ENCODE results near the gene PACS2.

The PACS2 gene

DNA sequence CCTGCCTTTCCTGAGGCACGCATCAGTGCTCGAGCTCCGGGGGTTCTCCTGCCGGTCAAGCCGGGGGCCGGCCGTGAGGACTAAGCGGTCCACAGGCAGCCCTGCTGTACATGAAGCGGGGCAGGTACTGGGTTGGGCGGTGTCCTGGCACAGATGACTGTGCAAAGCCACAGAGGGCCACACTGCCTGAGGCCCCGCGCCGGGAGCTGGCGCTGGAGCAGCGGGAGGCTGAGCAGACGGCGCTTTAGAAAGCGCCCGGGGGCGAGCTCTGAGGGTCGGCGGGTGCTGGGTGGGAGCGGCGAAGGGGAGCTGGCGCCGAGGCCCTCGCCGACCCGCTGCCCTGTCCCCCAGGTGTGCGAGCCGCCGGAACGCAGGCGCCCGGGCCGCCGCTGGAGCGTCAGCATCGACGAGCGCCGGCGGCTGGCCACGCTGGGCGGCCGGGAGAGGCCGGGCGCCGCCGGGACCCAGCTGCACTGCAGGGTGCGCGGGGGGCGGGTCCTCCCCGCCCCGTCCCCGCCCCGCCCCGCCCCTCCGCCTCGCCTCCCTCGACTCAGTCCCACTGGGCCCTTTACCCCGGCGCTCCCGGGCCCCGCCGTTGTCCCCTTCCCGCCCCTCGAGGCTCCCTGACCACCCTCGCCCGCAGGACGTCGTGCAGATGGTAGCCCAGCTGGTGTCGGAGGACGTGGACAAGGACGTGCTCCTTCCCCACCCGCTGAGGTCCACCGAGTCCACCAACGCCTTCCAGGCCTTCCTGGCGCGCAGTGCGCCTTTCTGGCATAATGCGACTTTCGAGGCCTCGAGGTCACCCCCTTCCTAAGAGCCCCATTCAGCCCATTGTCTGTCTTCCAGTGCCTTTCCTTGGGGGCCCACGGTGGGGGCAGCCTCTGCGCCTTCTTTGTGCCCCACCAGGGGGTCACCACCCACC, 96.7 kb downstream of the PACS2 start:
- no peak overlapping the region for H3K9ac ChIP-seq

DNA sequence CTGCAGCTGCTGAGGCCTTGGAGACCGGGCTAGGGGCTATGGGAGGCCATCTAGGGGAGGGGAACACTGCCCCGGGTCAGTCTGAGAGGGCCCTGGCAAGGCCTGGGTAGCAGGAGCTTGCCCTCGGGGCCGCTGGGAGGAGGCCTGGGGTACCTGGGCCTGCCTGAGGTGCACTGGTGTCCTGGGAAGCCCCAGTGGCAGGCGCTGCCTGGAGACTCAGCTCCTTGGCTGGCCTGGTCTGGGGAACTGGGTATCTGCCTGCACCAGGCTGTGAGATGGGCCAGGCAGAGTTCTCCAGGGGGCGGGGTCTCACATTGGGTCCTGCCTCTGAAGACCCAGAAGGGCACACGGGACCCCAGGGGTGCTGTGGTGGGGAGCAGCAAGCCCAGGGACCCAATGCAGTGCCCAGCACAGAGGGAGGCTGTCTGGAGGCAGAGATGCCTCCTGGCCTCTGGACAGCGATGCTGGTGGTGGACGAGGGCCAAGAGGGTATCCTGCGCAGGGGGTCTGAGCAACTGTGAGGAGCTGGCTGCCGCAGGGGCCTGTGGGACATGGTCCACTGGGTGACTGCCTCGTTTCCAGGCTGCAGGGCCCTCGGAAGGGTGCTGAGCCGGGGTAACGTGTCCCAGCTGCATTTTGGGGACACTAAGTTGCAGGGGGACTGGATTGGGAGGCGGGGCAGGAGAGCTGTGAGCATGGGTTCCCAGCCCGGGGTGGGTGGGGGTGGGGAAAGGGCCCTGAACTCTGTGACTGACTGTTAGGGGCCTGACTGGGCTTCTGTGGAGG, 97.6 kb downstream of the PACS2 start:
- Histone ChIP-seq H3K36me3 (ENCODE audit: insufficient read depth) (no peaks in the 10 kb centered on the region), H2AFZ (ENCODE audit: low read depth) (no peak overlapping the region), H3K4me1 (ENCODE audit: low read depth, poor library complexity, severe bottlenecking) (no peaks in the 10 kb centered on the region), H3K27ac (no peak overlapping the region), H3K27me3 (ENCODE audit: insufficient read depth, low read depth) (no peaks in the 10 kb centered on the region), H3K79me2 (ENCODE audit: insufficient read depth, low read depth) (no peaks in the 10 kb centered on the region), H4K20me1 (ENCODE audit: insufficient read depth) (no peaks in the 10 kb centered on the region), H3K4me2 (no peak overlapping the region), H3K4me3 (IDR thresholded peaks at IDR 0.05; ENCODE audit: insufficient read depth, low read depth, low read length) (no peak overlapping the region), H3K9ac (no peak overlapping the region)
- TF ChIP-seq, protein P1, sequence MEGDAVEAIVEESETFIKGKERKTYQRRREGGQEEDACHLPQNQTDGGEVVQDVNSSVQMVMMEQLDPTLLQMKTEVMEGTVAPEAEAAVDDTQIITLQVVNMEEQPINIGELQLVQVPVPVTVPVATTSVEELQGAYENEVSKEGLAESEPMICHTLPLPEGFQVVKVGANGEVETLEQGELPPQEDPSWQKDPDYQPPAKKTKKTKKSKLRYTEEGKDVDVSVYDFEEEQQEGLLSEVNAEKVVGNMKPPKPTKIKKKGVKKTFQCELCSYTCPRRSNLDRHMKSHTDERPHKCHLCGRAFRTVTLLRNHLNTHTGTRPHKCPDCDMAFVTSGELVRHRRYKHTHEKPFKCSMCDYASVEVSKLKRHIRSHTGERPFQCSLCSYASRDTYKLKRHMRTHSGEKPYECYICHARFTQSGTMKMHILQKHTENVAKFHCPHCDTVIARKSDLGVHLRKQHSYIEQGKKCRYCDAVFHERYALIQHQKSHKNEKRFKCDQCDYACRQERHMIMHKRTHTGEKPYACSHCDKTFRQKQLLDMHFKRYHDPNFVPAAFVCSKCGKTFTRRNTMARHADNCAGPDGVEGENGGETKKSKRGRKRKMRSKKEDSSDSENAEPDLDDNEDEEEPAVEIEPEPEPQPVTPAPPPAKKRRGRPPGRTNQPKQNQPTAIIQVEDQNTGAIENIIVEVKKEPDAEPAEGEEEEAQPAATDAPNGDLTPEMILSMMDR (conservative IDR thresholded peaks at IDR 0.05; ENCODE audit: low read depth, low read length): no peak

More for the DNA sequence above, 96.7 kb downstream of the PACS2 start:
- Histone ChIP-seq H3K4me3 (IDR thresholded peaks at IDR 0.05; ENCODE audit: insufficient read depth, low read depth, low read length) (no peak overlapping the region), H3K4me1 (ENCODE audit: low read depth, poor library complexity, severe bottlenecking) (no peaks in the 10 kb centered on the region), H3K4me2 (no peak overlapping the region), H2AFZ (ENCODE audit: low read depth) (no peak overlapping the region), H3K79me2 (ENCODE audit: insufficient read depth, low read depth) (no peaks in the 10 kb centered on the region), H3K27ac (no peak overlapping the region), H4K20me1 (ENCODE audit: insufficient read depth) (no peaks in the 10 kb centered on the region), H3K27me3 (ENCODE audit: insufficient read depth, low read depth) (no peaks in the 10 kb centered on the region), H3K36me3 (ENCODE audit: insufficient read depth) (no peaks in the 10 kb centered on the region)
- TF ChIP-seq, protein P1 (conservative IDR thresholded peaks at IDR 0.05; ENCODE audit: low read depth, low read length): no peak

DNA sequence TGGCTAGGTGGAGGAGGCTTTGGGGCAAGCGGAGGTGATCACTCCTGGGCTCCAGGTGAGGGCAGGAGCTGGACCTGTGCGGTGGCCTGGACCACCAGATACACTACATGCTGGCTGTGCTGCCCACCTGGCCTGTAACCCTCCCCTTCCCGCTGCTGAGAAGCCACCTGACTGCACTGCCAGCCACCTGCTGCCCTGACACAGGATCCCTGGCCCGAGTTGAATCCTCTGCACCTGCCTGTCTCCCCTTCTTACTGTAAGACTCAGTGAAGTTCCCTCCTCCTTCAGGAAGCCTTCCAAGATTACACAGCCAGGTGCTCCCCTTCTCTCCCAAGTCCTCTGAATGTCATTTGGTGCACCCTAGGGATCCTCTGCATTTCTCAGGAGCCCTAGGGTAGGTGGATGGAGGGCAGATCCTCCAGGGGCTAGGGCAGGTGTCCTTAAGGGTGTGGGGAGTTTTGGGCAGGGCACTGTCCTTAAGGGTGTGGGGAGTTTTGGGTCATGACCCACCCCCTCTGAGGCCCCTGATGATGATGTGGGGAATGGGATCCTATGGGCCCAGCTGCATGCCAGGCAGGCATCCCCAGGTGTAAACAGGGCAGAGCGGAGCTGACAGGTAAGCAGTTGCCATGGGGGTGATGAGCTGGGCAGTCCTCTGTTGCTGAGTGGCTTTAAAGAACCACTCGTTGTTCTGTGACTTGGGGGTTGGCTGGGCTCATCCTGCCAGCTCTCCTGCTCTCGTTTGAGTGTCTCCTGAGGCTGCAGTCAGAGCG, 98.4 kb downstream of the PACS2 start:
- H3K27me3 ChIP-seq (ENCODE audit: insufficient read depth, low read depth): no peaks in the 10 kb centered on the region
- TF ChIP-seq, protein P1 (conservative IDR thresholded peaks at IDR 0.05; ENCODE audit: low read depth, low read length): no peak
- H2AFZ ChIP-seq (ENCODE audit: low read depth): no peak overlapping the region
- H3K36me3 ChIP-seq (ENCODE audit: insufficient read depth): no peaks in the 10 kb centered on the region
- H3K9ac ChIP-seq: no peak overlapping the region
- H3K79me2 ChIP-seq (ENCODE audit: insufficient read depth, low read depth): no peaks in the 10 kb centered on the region
- H3K4me2 ChIP-seq: no peak overlapping the region
- no peaks in the 10 kb centered on the region for H4K20me1 ChIP-seq (ENCODE audit: insufficient read depth)
- no peak overlapping the region for H3K4me3 ChIP-seq (IDR thresholded peaks at IDR 0.05; ENCODE audit: insufficient read depth, low read depth, low read length)
- no peaks in the 10 kb centered on the region for H3K4me1 ChIP-seq (ENCODE audit: low read depth, poor library complexity, severe bottlenecking)
- no peak overlapping the region for H3K27ac ChIP-seq

DNA sequence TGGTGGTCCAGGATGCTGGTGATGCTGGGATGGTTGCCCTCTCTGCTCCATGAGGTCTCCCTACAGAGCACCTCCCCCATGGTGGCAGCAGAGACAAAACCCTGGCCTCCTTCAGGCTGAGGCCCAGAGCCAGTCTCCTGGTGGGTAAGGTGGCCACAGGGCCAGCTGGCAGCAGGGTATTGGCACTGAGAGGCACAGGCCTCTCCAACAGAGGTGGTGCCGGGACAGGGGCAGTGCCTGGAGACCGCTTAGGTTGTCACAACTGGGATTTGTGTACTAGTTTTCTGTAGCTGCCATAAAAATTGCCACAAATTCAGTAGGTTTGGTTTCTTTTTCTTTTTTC, 99.0 kb downstream of the PACS2 start:
- no peaks in the 10 kb centered on the region for H3K27me3 ChIP-seq (ENCODE audit: insufficient read depth, low read depth)
- H3K4me3 ChIP-seq (IDR thresholded peaks at IDR 0.05; ENCODE audit: insufficient read depth, low read depth, low read length): no peak overlapping the region
- no peaks in the 10 kb centered on the region for H3K36me3 ChIP-seq (ENCODE audit: insufficient read depth)
- TF ChIP-seq, protein P1 (conservative IDR thresholded peaks at IDR 0.05; ENCODE audit: low read depth, low read length): no peak
- no peaks in the 10 kb centered on the region for H4K20me1 ChIP-seq (ENCODE audit: insufficient read depth)
- H3K9ac ChIP-seq: no peak overlapping the region
- no peak overlapping the region for H2AFZ ChIP-seq (ENCODE audit: low read depth)
- H3K79me2 ChIP-seq (ENCODE audit: insufficient read depth, low read depth): no peaks in the 10 kb centered on the region
- peaks cover under 1% of the 10 kb centered on the region for H3K4me1 ChIP-seq (ENCODE audit: low read depth, poor library complexity, severe bottlenecking)
- H3K27ac ChIP-seq: no peak overlapping the region
- H3K4me2 ChIP-seq: no peak overlapping the region

Measured in KMS-11 (cell line).